HepG2 (cell line): ENCODE results near the gene AMHR2. TPM values are rescaled to one million over a fixed set of nuclear protein-coding genes. Genes with fewer than 3 reads are reported as not detected.
A peak's percentile ranks its signal among the peaks of the same experiment; 100 is the strongest.

Source experiments
- CREB1 ChIP-seq, 2 experiments: fragments of 450-650 bp in 1 of 2; IDR thresholded peaks; 2 replicates each; pipeline ENCODE4 v1.6.1; 2016 to 2017; ENCODE audit warnings: control low read depth in 1 of 2, mild to moderate bottlenecking in 1 of 2, missing compliant biosample characterization in 1 of 2, missing genetic modification characterization in 1 of 2
- GABPB1 ChIP-seq: IDR thresholded peaks from 2 replicates; pipeline ENCODE4 v1.6.1; 2016; ENCODE audit warnings: mild to moderate bottlenecking, missing genetic modification reagents, moderate library complexity, missing compliant biosample characterization
- MEIS1 ChIP-seq: sonication (generic); formaldehyde crosslinking; IDR thresholded peaks from 2 replicates; pipeline ENCODE4 v1.9.0; 2021; ENCODE audit warnings: mild to moderate bottlenecking, missing genetic modification reagents, moderate library complexity, borderline replicate concordance
- NCOA2 ChIP-seq: sonication (generic); formaldehyde crosslinking; IDR thresholded peaks from 2 replicates; pipeline ENCODE4 v1.8.0; 2022; ENCODE audit warnings: inconsistent platforms
- NFYB ChIP-seq: sonication (generic); formaldehyde crosslinking; IDR thresholded peaks from 2 replicates; pipeline ENCODE4 v1.4.0; 2020; ENCODE audit warnings: missing genetic modification reagents
- NONO ChIP-seq, 2 experiments: fragments of 450-650 bp in 1 of 2; sonication (generic) in 1 of 2; formaldehyde crosslinking in 1 of 2; IDR thresholded peaks in 1 of 2; conservative IDR thresholded peaks in 1 of 2; 2 replicates each; pipeline versions ENCODE4 v1.6.1 to v1.8.0; 2017 to 2022; ENCODE audit warnings: mild to moderate bottlenecking in 1 of 2, missing genetic modification reagents in 1 of 2, moderate library complexity in 1 of 2
- PHF5A ChIP-seq: IDR thresholded peaks from one replicate; pipeline ENCODE4 v1.6.1; 2018; ENCODE audit warnings: low read depth, missing genetic modification reagents; ENCODE audit not compliant: unreplicated experiment
- PLRG1 ChIP-seq: fragments of 450-650 bp; conservative IDR thresholded peaks from 2 replicates; pipeline ENCODE4 v1.6.1; 2016
- RFX5 ChIP-seq: IDR thresholded peaks from 2 replicates; pipeline ENCODE4 v1.6.1; 2011; ENCODE audit warnings: low read depth, low read length, improper control_type of control experiment
- SMAD3 ChIP-seq: sonication (generic); formaldehyde crosslinking; IDR thresholded peaks from 2 replicates; pipeline ENCODE4 v1.4.0; 2020; ENCODE audit warnings: missing genetic modification reagents
- SP5 ChIP-seq: IDR thresholded peaks from 2 replicates; pipeline ENCODE4 v1.6.1; 2016; ENCODE audit warnings: low read depth, borderline replicate concordance
- ZFP36L1 ChIP-seq: sonication (generic); formaldehyde crosslinking; IDR thresholded peaks from 2 replicates; pipeline ENCODE4 v1.8.0; 2022; ENCODE audit warnings: mild to moderate bottlenecking, missing genetic modification reagents, moderate library complexity
- ZFP62 ChIP-seq: sonication (generic); formaldehyde crosslinking; IDR thresholded peaks from 2 replicates; pipeline ENCODE4 v1.4.0; 2020; ENCODE audit warnings: missing genetic modification reagents
- ZGPAT ChIP-seq: IDR thresholded peaks from 2 replicates; pipeline ENCODE4 v1.6.1; 2016; ENCODE audit warnings: mild to moderate bottlenecking
- ZNF547 ChIP-seq: sonication (generic); formaldehyde crosslinking; IDR thresholded peaks from 2 replicates; pipeline ENCODE4 v1.5.1; 2020; ENCODE audit warnings: mild to moderate bottlenecking, missing genetic modification reagents
- ZNF562 ChIP-seq: sonication (generic); formaldehyde crosslinking; IDR thresholded peaks from 2 replicates; pipeline ENCODE4 v1.8.0; 2022; ENCODE audit warnings: missing genetic modification reagents, borderline replicate concordance
- ZNF646 ChIP-seq: sonication (generic); formaldehyde crosslinking; IDR thresholded peaks from 2 replicates; pipeline ENCODE4 v1.9.0; 2021; ENCODE audit warnings: mild to moderate bottlenecking, missing genetic modification reagents
- ZNF75D ChIP-seq: sonication (generic); formaldehyde crosslinking; IDR thresholded peaks from 2 replicates; pipeline ENCODE4 v1.8.1; 2023; ENCODE audit warnings: missing genetic modification reagents, mild to moderate bottlenecking, borderline replicate concordance
- ZSCAN31 ChIP-seq: sonication (generic); formaldehyde crosslinking; IDR thresholded peaks from 2 replicates; pipeline ENCODE4 v1.5.0; 2020; ENCODE audit warnings: low read depth, mild to moderate bottlenecking, missing genetic modification reagents
- polyA plus RNA-seq, 8 experiments: library from polyadenylated mRNA; depleted of rRNA in 3 of 8; stranded (reverse) in 7 of 8; unstranded in 1 of 8; fragments of >200 nt; fragmentation: Illumina TruSeq in 4 of 8; extraction: Trizol in 4 of 8; gene quantifications; 2 replicates each; pipeline versions ENCODE4 v1.2.1 to v1.2.3, GENCODE V29; 2011 to 2016; ENCODE audit warnings: low read depth in 4 of 8, missing spikeins in 1 of 8, mixed read lengths in 1 of 8; ENCODE audit not compliant: insufficient read depth in 1 of 8
- total RNA-seq, 5 experiments: library from RNA; depleted of rRNA; stranded (reverse); fragments of >200 nt; fragmentation: Illumina TruSeq; extraction: Trizol; gene quantifications; 2 replicates each; pipeline ENCODE4 v1.2.3, GENCODE V29; 2016; ENCODE audit warnings: low read depth in 1 of 5
- TF ChIP-seq, protein P1 (sequence below): sonication (generic); formaldehyde crosslinking; IDR thresholded peaks from 2 replicates; pipeline ENCODE4 v1.5.1; 2020; ENCODE audit warnings: missing genetic modification reagents, mild to moderate bottlenecking, borderline replicate concordance

The AMHR2 gene
- total and polyA plus RNA-seq, 2 of the 13 experiments (the other 11 are each of a cell fraction or from before 2014, with no cell fraction given): 0.24 to 0.58 TPM

DNA sequence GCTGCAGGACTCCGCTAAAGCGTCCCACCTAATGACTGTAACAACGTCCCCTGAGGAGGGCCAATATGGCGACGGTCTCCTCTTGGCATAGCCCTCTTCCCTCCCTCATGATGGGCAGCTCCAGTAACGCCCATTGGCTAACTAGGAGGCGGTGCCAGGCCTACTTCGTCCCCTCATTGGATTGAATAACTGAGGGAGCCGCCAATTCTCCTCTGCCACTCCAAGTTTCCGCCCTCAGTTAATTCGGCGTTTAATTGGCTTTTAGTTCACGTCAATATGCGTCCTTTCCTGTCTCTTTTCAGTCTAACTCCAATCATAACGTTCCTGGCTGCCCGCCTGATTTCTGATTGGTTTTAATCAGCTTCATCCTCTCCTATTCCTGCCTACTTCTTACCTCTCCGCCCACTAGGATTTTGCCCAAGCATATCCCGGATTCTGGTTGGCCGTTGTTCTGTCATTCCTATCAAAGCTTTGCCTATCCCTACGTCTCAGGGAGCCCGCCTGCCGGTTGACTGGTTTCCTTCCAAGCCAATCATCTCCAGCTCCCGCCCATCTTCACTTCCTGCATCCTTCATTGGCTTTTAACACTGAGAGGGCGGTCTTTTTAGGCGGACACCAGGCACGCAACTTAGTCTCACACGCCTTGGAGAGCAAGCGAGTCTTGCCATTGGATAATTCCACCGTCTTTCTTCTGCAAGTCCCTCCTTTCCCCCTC is 44.1 kb upstream of the AMHR2 start (continued):
- TF ChIP-seq MEIS1 (0 out of 2 replicates have a peak, but pooled peaks have one; percentile 45), CREB1 (IDR thresholded peaks at IDR 0.05) (peak; percentile 90), CREB1 (CRISPR knock-in tag; IDR thresholded peaks at IDR 0.05) (peak; percentile 96), NFYB (peak; percentile 98), ZSCAN31 (no peak), PHF5A (no peak), ZNF562 (no peak), ZFP36L1 (no peak), ZNF75D (CRISPR knock-in tag) (no peak), ZNF547 (CRISPR knock-in tag) (0 out of 2 replicates have a peak, but pooled peaks have one; percentile 50), RFX5 (peak; percentile 59; the same call in 1 of the 2 replicates), SP5 (peak; percentile 90), NONO (IDR thresholded peaks at IDR 0.05) (no peak), NONO (CRISPR knock-in tag; conservative IDR thresholded peaks at IDR 0.05) (peak; percentile 6; the same call in 1 of the 2 replicates), ZGPAT (CRISPR knock-in tag) (peak; percentile 39), ZNF646 (CRISPR knock-in tag) (no peak), NCOA2 (CRISPR knock-in tag) (no peak), GABPB1 (peak; percentile 74), SMAD3 (CRISPR knock-in tag) (0 out of 2 replicates have a peak, but pooled peaks have one; percentile 36), ZFP62 (no peak), PLRG1 (no peak)
- TF ChIP-seq, protein P1, sequence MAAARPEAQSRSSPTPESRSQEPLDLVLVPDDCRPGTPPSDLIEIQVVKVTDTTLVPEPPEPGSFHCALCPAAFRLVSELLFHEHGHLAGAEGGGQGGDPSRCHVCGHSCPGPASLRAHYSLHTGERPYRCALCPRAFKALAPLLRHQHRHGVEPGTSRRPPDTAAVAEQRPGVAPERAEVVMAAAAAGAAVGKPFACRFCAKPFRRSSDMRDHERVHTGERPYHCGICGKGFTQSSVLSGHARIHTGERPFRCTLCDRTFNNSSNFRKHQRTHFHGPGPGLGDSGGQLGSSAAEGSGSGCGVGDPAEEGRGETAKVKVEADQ (CRISPR knock-in tag): no peak
